ENCODE data around the gene IFNA10. TPM values are rescaled to one million over a fixed set of nuclear protein-coding genes. Genes with fewer than 3 reads are reported as not detected.
"Not testable (repeated sequence)": the region's sequence is repeated elsewhere in the genome, so short reads cannot be mapped to it uniquely, and the experiment has no call there.

The IFNA10 gene
- total and polyA plus RNA-seq, 8 donors: not detected

GRCh38 chr9:21244836-21245235 is 37.9 kb upstream of the IFNA10 start:
- H3K36me3 ChIP-seq: no peaks in the 10 kb centered on the region

DNA sequence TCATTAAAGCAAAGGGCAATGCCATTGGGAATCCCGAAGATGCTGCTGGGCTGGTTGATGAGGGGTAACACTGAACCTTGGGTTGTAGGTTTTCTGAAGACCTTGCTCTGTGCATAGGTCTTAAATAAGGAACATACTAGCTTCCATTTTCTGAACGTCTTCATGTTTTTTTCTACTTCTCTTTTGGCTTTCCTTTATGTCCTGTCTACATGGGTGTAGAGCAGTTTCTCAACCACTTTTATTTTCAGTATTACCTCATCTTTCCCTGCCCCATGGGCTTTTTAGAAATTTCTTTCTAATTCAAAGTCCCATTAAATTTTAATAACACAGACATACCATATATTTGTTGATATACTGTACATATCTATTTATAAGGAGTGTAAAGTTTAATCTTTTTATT is 33.0 kb upstream of the IFNA10 start, which contains the start of gene IFNA14:
IFNA14 (minus strand) TSS at position 95 of the 400 bp plus-strand sequence; CDS start at position 25, 70 bp downstream.
- FAIRE-seq (no peak), DNase-seq (no peak), ATAC-seq (no peak)
- intact Hi-C loops (cut with DNase I): no loop called here
- H3K36me3 ChIP-seq: no peaks in the 10 kb centered on the region
- H3K27ac ChIP-seq: no peak within 1 kb of the TSS
- WGBS, 2 donors: 39 to 59% methylated on average over 2 of the region's 2 CpGs
- no peak within 1 kb of the TSS for H3K4me3 ChIP-seq
- TF ChIP-seq, protein P1, sequence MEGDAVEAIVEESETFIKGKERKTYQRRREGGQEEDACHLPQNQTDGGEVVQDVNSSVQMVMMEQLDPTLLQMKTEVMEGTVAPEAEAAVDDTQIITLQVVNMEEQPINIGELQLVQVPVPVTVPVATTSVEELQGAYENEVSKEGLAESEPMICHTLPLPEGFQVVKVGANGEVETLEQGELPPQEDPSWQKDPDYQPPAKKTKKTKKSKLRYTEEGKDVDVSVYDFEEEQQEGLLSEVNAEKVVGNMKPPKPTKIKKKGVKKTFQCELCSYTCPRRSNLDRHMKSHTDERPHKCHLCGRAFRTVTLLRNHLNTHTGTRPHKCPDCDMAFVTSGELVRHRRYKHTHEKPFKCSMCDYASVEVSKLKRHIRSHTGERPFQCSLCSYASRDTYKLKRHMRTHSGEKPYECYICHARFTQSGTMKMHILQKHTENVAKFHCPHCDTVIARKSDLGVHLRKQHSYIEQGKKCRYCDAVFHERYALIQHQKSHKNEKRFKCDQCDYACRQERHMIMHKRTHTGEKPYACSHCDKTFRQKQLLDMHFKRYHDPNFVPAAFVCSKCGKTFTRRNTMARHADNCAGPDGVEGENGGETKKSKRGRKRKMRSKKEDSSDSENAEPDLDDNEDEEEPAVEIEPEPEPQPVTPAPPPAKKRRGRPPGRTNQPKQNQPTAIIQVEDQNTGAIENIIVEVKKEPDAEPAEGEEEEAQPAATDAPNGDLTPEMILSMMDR (IDR thresholded peaks at IDR 0.05): no peak
- no peaks in the 10 kb centered on the region for H3K27me3 ChIP-seq
- H3K4me1 ChIP-seq: no peaks in the 10 kb centered on the region
- H3K9me3 ChIP-seq: no peaks in the 10 kb centered on the region

More at GRCh38 chr9:21244836-21245235, 37.9 kb upstream of the IFNA10 start:
- H3K4me1 ChIP-seq: no peaks in the 10 kb centered on the region
- no peak overlapping the region for H3K27ac ChIP-seq
- no peaks in the 10 kb centered on the region for H3K27me3 ChIP-seq
- DNase-seq: no peak
- H3K9me3 ChIP-seq: no peaks in the 10 kb centered on the region
- no peak for FAIRE-seq
- ATAC-seq: no peak
- WGBS, 2 donors: 35 to 45% methylated on average over 2 of the region's 2 CpGs
- intact Hi-C loops (cut with DNase I): no loop called here
- TF ChIP-seq, protein P1 (IDR thresholded peaks at IDR 0.05): no peak
- H3K4me3 ChIP-seq: no peak overlapping the region

DNA sequence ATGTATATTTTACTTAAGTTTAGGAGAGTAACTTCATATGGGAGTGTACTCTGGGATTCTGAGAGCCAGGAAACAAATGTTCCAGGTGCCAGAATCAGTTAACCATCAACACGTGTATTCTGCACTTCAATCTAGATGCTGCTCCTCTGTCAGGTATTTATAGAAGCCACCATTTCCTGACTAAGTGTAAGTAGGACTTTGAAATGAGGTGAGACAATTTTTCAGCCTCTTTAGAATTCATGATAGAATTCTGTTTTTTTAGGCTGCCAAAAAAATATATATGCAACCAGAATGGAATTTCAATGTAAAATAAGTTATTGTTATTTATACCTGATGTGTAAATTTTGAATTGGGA is 29.4 kb upstream of the IFNA10 start:
- H3K9me3 ChIP-seq; ATAC-seq; H3K36me3 ChIP-seq; H3K27ac ChIP-seq; intact Hi-C loops (cut with DNase I); H3K27me3 ChIP-seq; DNase-seq; FAIRE-seq; H3K4me1 ChIP-seq; H3K4me3 ChIP-seq: not testable (repeated sequence)
- WGBS, 2 donors: 5 to 12% methylated on average over 1 of the region's 1 CpG

GRCh38 chr9:21235468-21236359 is 28.8 kb upstream of the IFNA10 start:
- H3K9me3 ChIP-seq; H3K4me1 ChIP-seq; H3K36me3 ChIP-seq; H3K27me3 ChIP-seq; H3K27ac ChIP-seq; intact Hi-C loops (cut with DNase I); H3K4me3 ChIP-seq: not testable (repeated sequence)
- ATAC-seq (peak; percentile 56 to 82 (median 80)), FAIRE-seq (peak; percentile 41), DNase-seq (peak in 2 of 6 donors; percentile 23 to 25)
- 25 to 30% methylated on average over 8 of the region's 8 CpGs for WGBS, 2 donors
- TF ChIP-seq, protein P1 (IDR thresholded peaks at IDR 0.05): peak in 3 of 4 donors; percentile 7 to 25 (median 8)

DNA sequence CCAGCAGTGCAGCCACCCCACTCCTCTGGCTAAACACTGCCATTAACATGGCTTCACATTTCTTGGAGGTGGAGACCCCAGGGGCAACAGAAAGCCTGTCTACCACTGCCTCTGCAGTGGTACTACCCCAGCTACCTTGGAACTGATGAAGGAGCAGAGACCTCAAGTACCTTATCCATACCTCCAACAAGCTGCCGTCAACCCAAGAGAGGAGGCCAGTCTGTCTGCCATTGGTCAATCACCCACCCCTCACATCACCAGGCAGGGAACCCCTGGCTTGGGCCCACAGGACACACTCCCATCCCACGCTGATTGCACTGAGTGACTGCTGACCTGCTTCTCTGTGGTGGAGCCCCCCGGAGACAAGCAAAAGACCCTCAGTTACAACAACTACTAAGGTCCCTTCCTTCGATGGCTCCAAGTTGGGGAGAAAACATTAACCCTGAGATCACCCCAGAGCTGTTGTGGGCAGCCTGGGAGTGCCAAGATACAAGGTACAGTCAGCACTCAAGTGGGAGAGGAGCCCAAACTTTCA is 27.3 kb upstream of the IFNA10 start:
- intact Hi-C loops (cut with DNase I): no loop called here
- H3K27me3 ChIP-seq: no peaks in the 10 kb centered on the region
- TF ChIP-seq, protein P1 (IDR thresholded peaks at IDR 0.05): no peak
- WGBS, 2 donors: 61 to 73% methylated on average over 4 of the region's 4 CpGs
- H3K9me3 ChIP-seq: no peaks in the 10 kb centered on the region
- H3K4me1 ChIP-seq: no peaks in the 10 kb centered on the region
- ATAC-seq (no peak), FAIRE-seq (no peak), DNase-seq (no peak)
- no peaks in the 10 kb centered on the region for H3K36me3 ChIP-seq
- H3K27ac ChIP-seq: no peak overlapping the region
- no peak overlapping the region for H3K4me3 ChIP-seq
